BJ (cell line): ENCODE data around the gene SLC41A3. TPM values are rescaled to one million over a fixed set of nuclear protein-coding genes. Genes with fewer than 3 reads are reported as not detected.

Experiments
- CTCF ChIA-PET: fragments of 350-600 bp; formaldehyde crosslinking; extraction: SDS; loops from one replicate; lab custom pipeline; 2021; ENCODE audit warnings: antibody characterized with exemption, inconsistent platforms; lab: Yijun Ruan, JAX
- POLR2A ChIA-PET: fragments of 300-600 bp; sonication (Branson Sonifier 250); formaldehyde crosslinking; extraction: SDS; loops from one replicate; lab custom pipeline; 2021; ENCODE audit warnings: antibody characterized with exemption; lab: Charles Lee
- DNase-seq: peaks from one replicate; pipeline ENCODE4 v3.0.0-alpha.2; 2011; ENCODE audit warnings: low read depth
- H3K27me3 ChIP-seq: 2 replicates; pipeline ENCODE4 v1.6.0; 2011; ENCODE audit warnings: low read length; ENCODE audit not compliant: control insufficient read depth, insufficient read depth
- H3K36me3 ChIP-seq: 2 replicates; pipeline ENCODE4 v1.5.1; 2011; ENCODE audit warnings: low read length; ENCODE audit not compliant: control insufficient read depth, insufficient read depth
- H3K4me3 ChIP-seq: 2 replicates; pipeline ENCODE4 v1.5.1; 2011; ENCODE audit warnings: low read depth, mild to moderate bottlenecking, control low read depth, low read length
- polyA plus RNA-seq: library from polyadenylated mRNA; depleted of rRNA; stranded (reverse); fragments of >200 nt; gene quantifications from 2 replicates; pipeline ENCODE4 v1.2.3, GENCODE V29; 2011
- TF ChIP-seq, protein P1 (sequence below): IDR thresholded peaks from 2 replicates; pipeline ENCODE4 v1.5.1; 2011; ENCODE audit warnings: low read depth, mild to moderate bottlenecking, control low read depth, inconsistent platforms, low read length, moderate library complexity; ENCODE audit not compliant: insufficient read depth

The SLC41A3 gene
- polyA plus RNA-seq, 1 experiment: 70.8 TPM

DNA sequence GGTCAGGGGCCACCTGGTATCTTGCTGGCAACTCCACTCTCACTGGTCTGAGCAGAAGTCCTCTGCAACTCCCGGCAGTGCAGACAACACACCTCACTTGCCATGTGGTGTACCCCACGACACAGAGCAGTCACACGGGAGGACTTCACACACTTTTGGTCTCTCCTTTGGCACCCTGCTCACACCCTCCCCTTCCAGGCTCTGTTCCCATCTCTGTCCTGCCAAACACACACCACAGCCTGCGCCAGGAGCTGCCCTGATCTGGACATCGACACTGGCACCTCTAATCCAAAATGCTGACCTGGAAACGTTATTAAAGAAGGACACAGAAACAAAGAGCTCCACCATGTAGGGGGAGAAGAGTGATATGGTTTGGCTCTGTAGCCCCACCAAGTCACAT lies 57.2 kb downstream of the SLC41A3 start:
- ChIA-PET CTCF (no interaction called here), POLR2A (no interaction called here)
- TF ChIP-seq, protein P1, sequence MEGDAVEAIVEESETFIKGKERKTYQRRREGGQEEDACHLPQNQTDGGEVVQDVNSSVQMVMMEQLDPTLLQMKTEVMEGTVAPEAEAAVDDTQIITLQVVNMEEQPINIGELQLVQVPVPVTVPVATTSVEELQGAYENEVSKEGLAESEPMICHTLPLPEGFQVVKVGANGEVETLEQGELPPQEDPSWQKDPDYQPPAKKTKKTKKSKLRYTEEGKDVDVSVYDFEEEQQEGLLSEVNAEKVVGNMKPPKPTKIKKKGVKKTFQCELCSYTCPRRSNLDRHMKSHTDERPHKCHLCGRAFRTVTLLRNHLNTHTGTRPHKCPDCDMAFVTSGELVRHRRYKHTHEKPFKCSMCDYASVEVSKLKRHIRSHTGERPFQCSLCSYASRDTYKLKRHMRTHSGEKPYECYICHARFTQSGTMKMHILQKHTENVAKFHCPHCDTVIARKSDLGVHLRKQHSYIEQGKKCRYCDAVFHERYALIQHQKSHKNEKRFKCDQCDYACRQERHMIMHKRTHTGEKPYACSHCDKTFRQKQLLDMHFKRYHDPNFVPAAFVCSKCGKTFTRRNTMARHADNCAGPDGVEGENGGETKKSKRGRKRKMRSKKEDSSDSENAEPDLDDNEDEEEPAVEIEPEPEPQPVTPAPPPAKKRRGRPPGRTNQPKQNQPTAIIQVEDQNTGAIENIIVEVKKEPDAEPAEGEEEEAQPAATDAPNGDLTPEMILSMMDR: no peak
- H3K4me3 ChIP-seq: no peak overlapping the region
- H3K36me3 ChIP-seq: no peaks in the 10 kb centered on the region; the same call in 1 of the 2 replicates
- H3K27me3 ChIP-seq: no peaks in the 10 kb centered on the region
- DNase-seq: no peak

DNA sequence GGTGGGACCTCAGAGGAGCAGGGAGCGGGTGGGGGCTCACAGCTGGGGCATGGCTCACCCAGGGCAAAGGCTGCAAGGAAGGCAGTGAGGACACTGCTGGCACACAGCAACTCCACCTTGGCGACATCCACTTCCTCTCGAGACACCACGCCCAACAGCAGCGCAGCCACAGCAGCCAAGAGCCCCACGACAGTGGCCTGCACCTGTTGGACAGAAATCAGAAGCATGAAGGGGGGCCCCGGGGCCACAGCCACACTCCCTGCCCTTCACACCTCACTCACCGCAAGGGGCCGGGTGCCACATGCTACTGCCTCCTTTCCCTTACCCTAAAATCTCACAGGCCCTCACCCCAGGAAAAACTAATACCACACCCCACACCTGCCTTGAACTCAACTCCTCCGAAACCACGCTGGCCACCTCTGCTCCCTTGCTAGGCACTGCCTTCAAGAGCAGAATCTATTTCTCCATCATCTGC lies 57.6 kb downstream of the SLC41A3 start:
- ChIA-PET CTCF (no interaction called here), POLR2A (no interaction called here)
- Histone ChIP-seq H3K36me3 (no peaks in the 10 kb centered on the region; the same call in 1 of the 2 replicates), H3K27me3 (no peaks in the 10 kb centered on the region), H3K4me3 (no peak overlapping the region)
- TF ChIP-seq, protein P1: no peak
- DNase-seq: no peak

- TF ChIP-seq, protein P1: no peak
- ChIA-PET CTCF (no interaction called here), POLR2A (no interaction called here)
- no peaks in the 10 kb centered on the region for H3K27me3 ChIP-seq
- no peak overlapping the region for H3K4me3 ChIP-seq
- H3K36me3 ChIP-seq: no peaks in the 10 kb centered on the region; the same call in 1 of the 2 replicates
- DNase-seq: no peak
Observed at GRCh38 chr3:126025862-126026261, 58.1 kb downstream of the SLC41A3 start.

DNA sequence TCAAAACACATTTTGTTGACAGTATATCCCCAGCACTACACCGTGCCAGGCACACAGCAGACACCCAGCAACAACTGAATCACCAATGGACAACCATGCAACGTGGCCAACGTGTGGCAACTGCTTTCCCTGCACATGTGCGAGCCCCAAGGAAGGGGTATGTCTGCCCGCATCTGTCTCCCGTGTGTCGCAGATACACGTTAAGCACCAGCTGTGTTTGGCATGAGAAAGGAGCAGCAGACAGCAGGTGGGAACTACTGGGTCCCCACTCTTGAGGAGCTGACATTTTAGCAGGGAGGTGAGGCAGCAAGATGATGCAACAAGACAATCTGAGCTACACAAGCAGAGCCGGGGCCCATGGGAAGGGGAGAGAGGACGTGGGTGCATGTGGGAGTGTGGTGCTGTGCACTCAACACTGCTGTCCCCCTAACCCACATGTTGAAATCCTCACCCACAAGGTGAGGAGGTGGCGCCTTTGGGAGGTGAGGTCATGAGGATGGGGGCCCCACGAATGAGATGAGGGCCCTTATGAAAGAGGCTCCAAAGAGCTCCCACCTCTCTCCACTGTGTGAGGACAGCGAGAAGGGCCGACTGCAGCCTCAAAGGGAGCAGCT lies 58.7 kb downstream of the SLC41A3 start:
- ChIA-PET POLR2A (no interaction called here), CTCF (no interaction called here)
- no peak for DNase-seq
- TF ChIP-seq, protein P1: no peak
- no peaks in the 10 kb centered on the region; the same call in 1 of the 2 replicates for H3K36me3 ChIP-seq
- H3K27me3 ChIP-seq: no peaks in the 10 kb centered on the region
- H3K4me3 ChIP-seq: no peak overlapping the region

DNA sequence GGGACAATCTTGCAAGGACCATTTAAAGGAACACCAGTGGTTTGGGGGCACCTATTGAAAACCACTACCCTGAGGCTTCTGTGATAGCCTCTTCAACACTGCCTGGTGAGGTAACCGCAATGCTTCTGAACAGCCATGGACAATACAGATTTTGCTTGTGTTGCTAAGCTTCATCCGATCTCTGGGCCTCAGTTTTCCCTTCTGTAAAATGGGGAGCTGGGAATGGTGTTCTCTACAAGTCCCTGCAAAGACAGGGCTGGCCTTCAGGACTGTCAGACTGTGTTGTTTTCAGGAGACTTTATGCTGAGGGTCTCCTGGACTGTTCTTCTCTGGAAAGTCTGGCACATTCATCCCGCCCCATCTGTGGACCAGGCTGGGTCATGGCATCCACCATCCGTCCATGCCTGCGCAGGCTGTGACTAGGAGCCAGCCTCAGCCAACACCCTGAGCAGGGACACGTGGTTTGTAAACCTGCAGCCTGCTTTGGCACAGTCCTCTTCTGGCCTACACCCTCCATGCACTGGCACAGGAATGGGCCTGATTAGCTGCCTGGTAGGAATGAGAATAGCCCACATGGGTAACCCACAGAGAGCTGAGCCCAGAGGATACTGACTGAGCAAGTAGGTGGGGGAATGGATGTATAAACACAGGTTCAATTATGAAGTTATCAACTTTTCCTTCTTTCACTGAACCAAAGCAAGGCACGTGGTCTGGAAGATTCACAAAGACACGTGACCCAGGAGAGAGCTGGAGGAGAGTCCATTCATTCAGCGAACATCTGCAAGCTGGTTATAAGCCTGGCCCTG lies 59.7 kb downstream of the SLC41A3 start:
- ChIA-PET POLR2A (no interaction called here), CTCF (no interaction called here)
- TF ChIP-seq, protein P1: no peak
- Histone ChIP-seq H3K4me3 (no peak overlapping the region), H3K36me3 (no peaks in the 10 kb centered on the region; the same call in 1 of the 2 replicates), H3K27me3 (no peaks in the 10 kb centered on the region)
- DNase-seq: no peak
